HG03175 (cell line): ENCODE results near the gene PET117.
"Not testable (repeated sequence)": the region's sequence is repeated elsewhere in the genome, so short reads cannot be mapped to it uniquely, and the experiment has no call there.

Source experiments
- ATAC-seq: cut with Tn5 transposase; IDR thresholded peaks from one replicate; pipeline ENCODE4 v1.9.1; 2021; ENCODE audit warnings: mild to moderate bottlenecking, moderate library complexity; ENCODE audit not compliant: unreplicated experiment

PET117 gene

DNA sequence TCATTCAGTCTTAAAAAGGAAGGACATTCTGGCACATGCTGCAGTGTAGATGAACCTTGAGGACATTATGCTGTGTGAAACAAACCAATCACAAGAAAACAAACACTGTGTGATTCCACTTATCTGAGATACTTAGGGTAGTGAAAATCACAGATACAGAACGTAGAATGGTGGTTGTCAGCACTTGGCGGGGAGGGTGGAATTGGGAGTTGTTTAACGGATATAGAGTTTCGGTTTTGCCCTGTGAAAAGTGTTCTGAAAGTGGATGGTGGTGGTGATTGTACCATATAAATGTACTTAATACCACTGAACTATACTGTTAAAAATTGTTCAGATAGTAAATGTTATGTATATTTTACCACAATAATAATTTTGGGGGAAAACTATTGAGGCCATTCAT is 18.4 kb downstream of the PET117 start:
- no peak for ATAC-seq

DNA sequence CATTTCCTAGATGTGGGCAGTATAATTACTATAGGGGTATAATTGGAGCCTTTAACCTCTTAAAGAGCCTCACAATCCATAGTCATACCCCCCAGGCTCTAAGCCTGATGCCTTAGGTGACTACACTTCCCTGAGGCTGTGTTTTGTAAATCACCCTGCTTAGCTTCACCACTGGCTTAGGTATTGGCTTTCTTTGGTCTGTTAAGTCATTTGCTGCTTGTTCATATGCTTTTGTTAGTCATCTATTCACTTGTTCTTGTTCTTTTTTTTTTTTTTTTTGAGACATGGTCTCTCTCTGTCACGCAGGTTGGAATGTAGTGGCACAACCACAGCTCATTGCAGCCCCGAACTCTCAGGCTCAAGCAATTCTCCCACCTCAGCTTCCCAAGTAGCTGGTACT is 26.7 kb downstream of the PET117 start:
- no peak for ATAC-seq

DNA sequence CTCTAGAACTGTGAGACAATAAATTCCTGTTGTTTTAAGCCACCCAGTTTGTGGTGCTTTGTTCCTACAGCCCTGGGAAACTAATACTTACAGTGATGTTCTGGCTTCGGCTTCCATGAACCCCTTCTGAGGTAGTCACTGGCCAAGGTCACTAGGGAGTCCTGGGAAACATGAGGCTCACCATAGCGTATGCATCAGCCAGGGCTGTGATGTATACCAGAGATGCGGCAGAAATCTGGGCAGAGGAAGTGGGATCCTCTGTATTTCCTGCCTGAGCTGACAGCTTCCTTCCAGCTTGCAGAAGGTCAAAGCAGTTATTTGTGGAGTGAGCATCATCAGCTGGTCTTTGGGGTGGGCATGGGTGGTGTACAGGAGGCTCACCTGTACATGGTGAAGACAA is 27.9 kb downstream of the PET117 start:
- no peak for ATAC-seq

DNA sequence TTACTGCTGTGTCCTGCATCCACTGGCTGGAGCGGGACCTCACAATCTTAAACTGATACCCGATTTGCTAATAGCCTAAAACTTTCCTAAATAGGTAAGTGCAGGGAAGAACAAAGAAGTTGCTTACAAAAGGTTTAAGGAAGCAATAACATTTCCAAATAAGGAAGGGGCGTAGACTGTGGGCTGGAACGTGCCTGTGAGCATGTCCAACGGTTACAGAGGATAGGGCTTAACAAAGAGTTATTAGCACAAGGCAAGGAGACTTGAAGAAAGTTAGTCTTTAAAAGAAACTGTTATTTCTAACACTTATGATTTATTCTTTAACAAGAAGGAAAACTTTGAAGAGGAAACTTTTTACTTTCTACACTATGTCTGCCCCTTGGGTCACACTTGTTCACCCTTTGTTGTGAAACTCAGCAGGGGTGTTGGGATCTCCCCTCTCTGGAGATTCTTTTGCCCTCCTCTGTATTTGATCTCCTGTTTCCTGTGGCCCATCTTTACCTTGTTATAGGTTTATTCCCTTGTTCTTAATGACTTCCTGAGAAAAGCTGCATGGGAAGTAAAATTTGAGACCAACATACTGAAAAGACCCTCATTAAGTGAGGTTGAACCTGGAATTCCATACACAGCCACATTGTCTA is 28.7 kb downstream of the PET117 start:
- no peak for ATAC-seq

DNA sequence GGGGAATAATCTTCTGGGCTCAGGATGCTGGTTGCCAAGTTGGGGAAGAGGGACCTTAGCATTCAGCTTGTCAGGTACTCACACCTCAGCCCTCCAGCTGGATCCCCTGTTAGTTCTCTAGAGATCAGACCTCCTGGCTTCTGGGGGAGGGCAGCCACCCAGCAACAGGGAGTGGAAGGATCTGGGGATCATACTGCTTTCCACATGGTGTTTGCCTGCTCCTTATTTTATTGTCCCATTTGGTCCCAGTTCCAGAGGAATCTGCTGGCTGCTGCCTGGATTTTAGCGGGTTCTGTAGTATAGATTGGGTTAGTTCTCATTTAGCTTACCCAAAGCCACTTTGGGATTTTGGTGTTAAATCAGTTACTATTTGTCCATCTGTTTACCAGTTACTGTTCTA is 29.3 kb downstream of the PET117 start:
- no peak for ATAC-seq

DNA sequence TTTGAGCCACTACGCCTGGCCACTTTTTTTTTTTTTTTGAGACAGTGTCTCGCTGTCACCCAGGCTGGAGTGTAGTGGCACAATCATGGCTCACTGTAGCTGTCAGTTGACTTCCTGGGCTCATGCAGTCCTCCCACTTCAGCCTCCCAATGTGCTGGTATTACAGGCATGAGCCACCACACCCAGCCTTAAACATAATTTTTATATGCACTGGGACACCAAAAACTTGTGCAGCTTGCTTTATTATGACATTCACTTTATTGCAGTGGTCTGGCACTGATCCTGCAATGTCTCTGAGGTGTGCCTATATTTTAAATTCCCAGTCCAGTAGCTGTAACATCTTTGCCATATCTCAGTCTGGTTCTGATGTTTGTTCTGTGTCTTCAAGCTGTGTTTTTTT is 34.7 kb downstream of the PET117 start:
- ATAC-seq: no peak

DNA sequence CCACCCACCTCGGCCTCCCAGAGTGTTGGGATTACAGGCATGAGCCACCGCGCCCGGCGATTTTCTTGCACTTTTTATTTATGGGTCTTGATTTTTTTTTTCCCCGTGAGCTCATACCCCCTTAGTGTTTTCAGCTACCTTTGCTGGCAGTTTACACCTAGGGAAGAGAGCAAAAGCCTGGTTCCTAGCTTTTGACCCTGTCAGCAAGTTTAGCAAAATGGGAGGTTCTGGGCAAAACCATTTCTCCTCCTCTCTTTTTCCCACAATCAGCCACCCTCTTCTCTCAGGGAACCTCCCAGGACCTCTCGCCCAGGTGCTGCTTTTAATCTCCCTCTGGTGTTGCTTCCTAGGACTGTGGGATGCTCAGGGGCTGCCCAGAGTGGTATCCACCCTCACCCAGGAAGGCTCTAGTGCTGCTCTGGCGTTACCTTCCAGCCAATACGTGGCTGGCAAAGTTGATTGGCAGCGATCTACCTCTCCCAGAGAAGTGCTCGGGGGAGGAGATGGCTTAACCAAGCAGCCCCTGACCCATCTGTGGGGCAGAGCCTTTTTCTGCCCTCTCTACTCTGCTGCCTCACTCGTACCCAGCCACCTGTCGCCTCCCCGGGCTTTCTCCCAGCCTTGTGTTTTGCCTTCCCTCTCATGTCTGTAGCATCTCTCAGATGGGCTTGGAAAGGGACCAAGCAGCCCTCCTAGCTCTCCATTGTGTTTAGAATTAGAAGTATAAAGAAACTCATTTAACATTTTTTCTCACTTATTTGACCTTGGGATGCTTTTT is 37.4 kb downstream of the PET117 start:
- ATAC-seq: no peak

DNA sequence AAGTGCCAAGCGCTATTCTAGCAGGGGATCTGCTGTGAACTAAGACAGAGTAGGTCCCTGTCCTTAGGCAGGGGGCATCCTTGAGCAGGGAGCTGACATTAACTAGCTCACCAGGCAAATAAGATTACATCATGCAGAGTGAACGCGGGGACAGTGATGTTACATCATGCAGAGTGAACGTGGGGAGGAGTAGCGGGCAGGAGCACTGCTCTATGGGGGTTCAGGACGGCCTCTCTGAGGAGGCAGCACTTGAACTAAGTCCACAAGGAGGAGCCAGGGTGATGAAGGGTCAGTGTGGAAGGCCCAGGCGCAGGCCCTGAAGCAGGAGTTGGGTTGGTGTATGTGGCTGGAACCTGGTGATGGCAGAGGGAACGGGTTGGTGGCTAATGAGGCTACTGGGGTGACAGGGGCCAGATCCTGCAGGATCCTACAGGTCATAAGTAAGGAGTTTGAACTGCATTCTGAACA is 38.7 kb downstream of the PET117 start:
- ATAC-seq: no peak

DNA sequence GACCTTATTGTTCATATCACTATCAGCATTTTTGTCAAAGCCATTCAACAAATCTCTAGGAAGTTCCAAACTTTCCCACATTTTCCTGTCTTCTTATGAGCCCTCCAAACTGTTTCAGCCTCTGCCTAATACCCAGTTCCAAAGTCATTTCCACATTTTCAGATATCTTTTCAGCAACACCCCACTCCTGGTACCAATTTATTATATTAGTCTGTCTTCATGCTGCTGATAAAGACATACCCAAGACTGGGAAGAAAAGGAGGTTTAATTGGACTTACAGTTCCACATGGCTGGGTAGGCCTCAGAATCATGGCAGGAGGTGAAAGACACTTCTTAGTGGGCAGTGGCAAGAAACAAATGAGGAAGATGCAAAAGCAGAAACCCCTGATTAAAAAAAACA is 42.7 kb downstream of the PET117 start:
- ATAC-seq: not testable (repeated sequence)

DNA sequence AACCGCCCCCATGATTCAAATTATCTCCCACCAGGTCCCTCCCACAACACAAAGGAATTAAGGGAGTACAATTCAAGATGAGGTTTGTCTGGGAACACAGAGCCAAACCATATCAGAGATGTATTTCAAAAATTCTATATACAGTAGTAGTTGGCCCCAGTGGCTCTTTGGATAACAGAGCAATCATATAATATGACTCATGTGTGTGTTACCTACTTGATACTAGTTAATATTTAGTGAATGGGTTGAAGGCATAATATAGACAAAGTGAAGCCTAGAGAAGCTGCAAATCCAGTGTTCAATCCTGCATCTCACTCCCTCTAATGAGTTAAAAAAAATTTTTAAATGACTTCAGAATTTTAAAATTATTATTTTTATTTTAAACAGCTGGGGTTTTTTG is 43.2 kb downstream of the PET117 start:
- no peak for ATAC-seq

DNA sequence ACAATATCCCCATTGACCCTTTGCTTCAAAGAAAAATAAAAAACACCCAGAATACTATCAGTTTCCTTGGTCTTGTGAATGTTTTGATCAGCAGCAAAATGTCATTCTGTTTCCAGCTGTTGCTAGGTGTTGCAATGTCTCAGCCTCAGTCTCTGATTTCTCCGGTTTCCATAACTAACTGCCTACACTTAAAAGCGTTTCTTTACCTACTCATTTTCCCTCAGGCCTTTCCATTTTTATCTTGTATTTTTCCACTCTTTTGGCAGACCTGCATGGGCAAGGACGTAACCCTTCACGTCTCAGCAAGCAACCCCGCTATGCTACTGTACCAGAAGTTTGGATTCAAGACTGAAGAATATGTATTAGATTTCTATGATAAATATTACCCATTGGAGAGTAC is 49.4 kb downstream of the PET117 start:
- ATAC-seq: no peak

DNA sequence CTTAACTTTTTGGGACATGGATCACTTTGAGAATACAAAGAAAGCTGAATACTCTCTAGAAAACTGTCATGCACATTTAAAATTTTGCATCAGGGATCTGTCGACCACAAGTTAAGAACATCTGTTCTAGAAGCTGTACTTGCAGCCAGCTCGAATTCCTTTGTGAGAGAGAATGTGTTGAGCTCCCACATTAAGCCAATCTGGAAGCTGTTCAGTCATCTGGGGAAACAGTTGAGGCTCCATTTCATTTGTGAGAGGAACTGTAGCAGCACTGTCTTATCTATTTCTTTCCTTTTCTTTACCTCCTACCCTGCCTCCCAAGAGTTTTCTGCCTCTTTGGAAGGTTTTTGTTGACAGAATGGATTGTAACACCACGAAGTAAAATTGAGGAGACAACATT is 50.8 kb downstream of the PET117 start:
- ATAC-seq: no peak

DNA sequence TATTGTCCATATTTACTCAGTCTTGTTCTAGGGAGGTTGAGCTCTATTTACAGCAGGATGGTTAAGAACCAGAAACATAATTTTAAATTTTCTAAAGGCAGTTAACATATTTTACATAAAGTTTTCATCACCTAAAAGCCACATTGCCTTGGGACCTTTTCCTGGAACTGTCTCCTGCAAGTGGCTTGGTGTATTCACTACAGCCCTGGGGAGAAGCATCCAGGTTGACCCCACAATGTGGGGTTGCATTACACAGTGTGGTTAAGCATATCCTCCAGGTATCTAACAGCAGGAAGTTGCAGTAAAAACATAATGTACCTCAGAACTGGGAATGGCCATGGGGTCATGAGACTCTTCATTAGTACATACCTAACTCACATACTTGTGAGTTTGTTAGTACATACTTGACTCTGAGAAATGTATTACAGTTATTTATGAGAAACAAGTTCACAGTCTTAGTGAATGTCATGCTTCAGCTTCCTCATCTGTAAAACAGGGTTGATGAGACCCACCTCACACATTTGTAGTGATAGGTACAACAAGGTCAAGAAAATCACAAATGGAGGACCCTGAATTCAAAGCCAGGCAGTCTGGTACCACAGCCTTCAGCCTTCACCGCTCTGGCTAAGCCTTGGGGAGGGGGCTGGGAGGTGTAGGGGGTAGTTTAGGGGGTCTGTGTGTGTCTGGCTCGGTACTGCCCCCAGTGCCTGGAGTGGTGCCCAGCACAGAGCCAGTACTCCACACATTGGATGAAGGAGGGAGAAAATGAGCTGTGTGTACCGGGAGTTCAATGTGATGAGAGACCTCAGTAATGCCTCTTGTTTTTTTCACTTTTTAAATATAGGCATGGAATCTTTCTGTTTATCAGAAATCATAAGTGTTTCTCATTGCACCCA is 52.9 kb downstream of the PET117 start:
- no peak for ATAC-seq

DNA sequence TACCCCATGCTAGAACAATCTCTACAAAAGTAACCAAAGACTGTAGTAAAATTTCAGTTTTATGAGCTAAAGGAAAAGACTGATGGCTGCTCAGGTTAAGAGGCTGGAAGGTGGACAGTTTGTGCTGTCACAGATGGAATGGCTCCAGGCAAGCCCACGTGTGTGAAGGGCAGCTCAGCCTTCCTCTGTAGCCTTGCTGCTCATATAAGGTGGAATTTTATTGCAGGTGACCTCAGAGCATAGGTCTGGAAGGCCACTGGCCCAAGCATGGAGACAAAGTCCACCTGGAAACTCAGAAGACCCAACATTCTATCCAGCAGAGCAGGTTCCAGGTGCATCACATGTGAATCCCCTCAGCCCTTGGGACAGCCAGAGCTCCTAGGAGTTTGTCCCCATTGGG is 53.6 kb downstream of the PET117 start:
- ATAC-seq: no peak
